Upper lobe of left lung (tissue), 6 donors: ENCODE results near the gene TMPRSS4. TPM values are rescaled to one million over a fixed set of nuclear protein-coding genes. Genes with fewer than 3 reads are reported as not detected.

Experiments used
- ATAC-seq, 2 donors: fragments of 200-7000 bp; cut with Tn5 transposase; one replicate each; pipeline ENCODE4 v1.9.1; 2022; ENCODE audit warnings: mild to moderate bottlenecking in 2 of 2, moderate library complexity in 2 of 2; ENCODE audit not compliant: low FRiP score in 2 of 2
- DNase-seq, 2 donors: peaks; one replicate each; pipeline ENCODE4 v3.0.0-alpha.2; 2019 to 2020
- H3K27ac ChIP-seq, 4 donors: fragments of 200-600 bp; sonication (generic); one replicate each; pipeline ENCODE4 v1.5.1; 2016 to 2019
- H3K27me3 ChIP-seq, 4 donors: fragments of 200-600 bp; sonication (generic); one replicate each; pipeline ENCODE4 v1.5.1; 2017 to 2019
- H3K36me3 ChIP-seq, 4 donors: fragments of 200-600 bp; sonication (generic); one replicate each; pipeline ENCODE4 v1.5.1; 2016 to 2019
- H3K4me1 ChIP-seq, 4 donors: fragments of 200-600 bp; sonication (generic); one replicate each; pipeline ENCODE4 v1.5.1; 2018 to 2019
- H3K4me3 ChIP-seq, 4 donors: fragments of 200-600 bp; sonication (generic); one replicate each; pipeline ENCODE4 v1.5.1; 2017 to 2019; ENCODE audit warnings: mild to moderate bottlenecking in 2 of 4, moderate library complexity in 1 of 4
- H3K9me3 ChIP-seq, 4 donors: fragments of 200-600 bp; sonication (generic); one replicate each; pipeline ENCODE4 v1.5.1; 2018 to 2019
- CTCF ChIP-seq, 6 experiments: fragments of 450-650 bp in 4 of 6; fragments of 200-600 bp in 2 of 6; sonication (generic) in 2 of 6; IDR thresholded peaks; one replicate each; pipeline ENCODE4 v1.5.1; 2016 to 2019; ENCODE audit warnings: antibody characterized with exemption in 6 of 6
- EP300 ChIP-seq, 4 donors: sonication (generic); formaldehyde crosslinking; IDR thresholded peaks; one replicate each; pipeline ENCODE4 v1.5.1; 2017; ENCODE audit warnings: antibody characterized with exemption in 4 of 4, control low read depth in 2 of 4
- POLR2A ChIP-seq, 4 donors: fragments of 450-650 bp; IDR thresholded peaks; one replicate each; pipeline ENCODE4 v1.5.1; 2016 to 2017; ENCODE audit warnings: antibody characterized with exemption in 4 of 4, mild to moderate bottlenecking in 2 of 4
- POLR2AphosphoS5 ChIP-seq, 2 donors: sonication (generic); formaldehyde crosslinking; IDR thresholded peaks; one replicate each; pipeline ENCODE4 v1.5.1; 2017; ENCODE audit warnings: antibody characterized with exemption in 2 of 2
- WGBS, 2 donors: methylation state at CpG; one replicate each; pipeline ENCODE4 v1.1.5; 2017 to 2018; 5-methylcytosine and 5-hydroxymethylcytosine counted together
- total RNA-seq, 6 donors: library from RNA; depleted of rRNA in 4 of 6; stranded (reverse); fragments of >200 nt in 4 of 6; gene quantifications; one replicate each; pipeline versions ENCODE4 v1.1.0 to v1.2.1, GENCODE V29; 2016 to 2021
- donor health status: DM: no; HTN: no; CAD: no; lungs with moderate emphysema.
- donor health status: DM: no; HTN: yes; CAD: no; lungs with severe emphysema.

The TMPRSS4 gene
- total RNA-seq, 6 donors from 2014 or later = 1.6 to 14.3 (median 3.1) TPM

- TF ChIP-seq EP300 (IDR thresholded peaks at IDR 0.05) = no peak
- no peak for TF ChIP-seq CTCF (IDR thresholded peaks at IDR 0.05)
- no peak for TF ChIP-seq POLR2AphosphoS5 (IDR thresholded peaks at IDR 0.05)
- TF ChIP-seq POLR2A (IDR thresholded peaks at IDR 0.05) = no peak
- H3K4me1 ChIP-seq = peaks cover 14 to 47% (median 30%) of the 10 kb centered on the region in 4 donors
- no peak for DNase-seq
- WGBS, 2 donors = 73 to 76% methylated on average over 1 of the region's 1 CpG
- H3K9me3 ChIP-seq = no peaks in the 10 kb centered on the region
- no peak for ATAC-seq
- no peak overlapping the region for H3K4me3 ChIP-seq
- H3K27me3 ChIP-seq = peaks cover 0 to 42% (median 18%) of the 10 kb centered on the region in 4 donors
- H3K27ac ChIP-seq = no peak overlapping the region
- H3K36me3 ChIP-seq = no peaks in the 10 kb centered on the region
Observed at GRCh38 chr11:118154641-118155040, 77.8 kb downstream of the TMPRSS4 start.

- no peaks in the 10 kb centered on the region for H3K9me3 ChIP-seq
- ATAC-seq (no peak), DNase-seq (no peak)
- TF ChIP-seq POLR2AphosphoS5 (IDR thresholded peaks at IDR 0.05) (no peak), CTCF (IDR thresholded peaks at IDR 0.05) (no peak), EP300 (IDR thresholded peaks at IDR 0.05) (no peak), POLR2A (IDR thresholded peaks at IDR 0.05) (no peak)
- H3K27me3 ChIP-seq = peaks cover 0 to 42% (median 18%) of the 10 kb centered on the region in 4 donors
- 32 to 55% methylated on average over 5 to 11 of the region's 11 CpGs for WGBS, 2 donors
- no peak overlapping the region for H3K4me3 ChIP-seq
- no peaks in the 10 kb centered on the region for H3K36me3 ChIP-seq
- peaks cover 14 to 47% (median 30%) of the 10 kb centered on the region in 4 donors for H3K4me1 ChIP-seq
- no peak overlapping the region for H3K27ac ChIP-seq
Observed at GRCh38 chr11:118155776-118156530, 79.1 kb downstream of the TMPRSS4 start.

- WGBS, 2 donors = 11 to 18% methylated on average over 19 to 21 of the region's 21 CpGs
- ATAC-seq = no peak
- H3K27me3 ChIP-seq = peaks cover 0 to 40% (median 18%) of the 10 kb centered on the region in 4 donors
- H3K4me1 ChIP-seq = peaks cover 14 to 41% (median 28%) of the 10 kb centered on the region in 4 donors
- H3K9me3 ChIP-seq = no peaks in the 10 kb centered on the region
- H3K4me3 ChIP-seq = no peak overlapping the region
- H3K36me3 ChIP-seq = no peaks in the 10 kb centered on the region
- H3K27ac ChIP-seq = no peak overlapping the region
- DNase-seq = no peak
- TF ChIP-seq EP300 (IDR thresholded peaks at IDR 0.05) = no peak
- TF ChIP-seq POLR2A (IDR thresholded peaks at IDR 0.05) = no peak
- TF ChIP-seq CTCF (IDR thresholded peaks at IDR 0.05) = no peak
- no peak for TF ChIP-seq POLR2AphosphoS5 (IDR thresholded peaks at IDR 0.05)
Observed at GRCh38 chr11:118156531-118157185, 79.8 kb downstream of the TMPRSS4 start.

- WGBS, 2 donors = 45 to 51% methylated on average over 7 to 10 of the region's 10 CpGs
- H3K27me3 ChIP-seq = peaks cover 0 to 33% (median 15%) of the 10 kb centered on the region in 4 donors
Observed at GRCh38 chr11:118157186-118157895, 80.5 kb downstream of the TMPRSS4 start.

More at GRCh38 chr11:118157186-118157895, 80.5 kb downstream of the TMPRSS4 start:
- no peaks in the 10 kb centered on the region for H3K36me3 ChIP-seq
- no peak overlapping the region for H3K4me3 ChIP-seq
- no peak for DNase-seq
- no peak overlapping the region for H3K27ac ChIP-seq
- ATAC-seq = no peak
- no peaks in the 10 kb centered on the region for H3K9me3 ChIP-seq
- H3K4me1 ChIP-seq = peaks cover 10 to 34% (median 22%) of the 10 kb centered on the region in 4 donors
- no peak for TF ChIP-seq CTCF (IDR thresholded peaks at IDR 0.05)
- no peak for TF ChIP-seq EP300 (IDR thresholded peaks at IDR 0.05)
- TF ChIP-seq POLR2A (IDR thresholded peaks at IDR 0.05) = no peak
- TF ChIP-seq POLR2AphosphoS5 (IDR thresholded peaks at IDR 0.05) = no peak
